H1 (cell line): ENCODE results near the gene GADD45GIP1. TPM values are rescaled to one million over a fixed set of nuclear protein-coding genes. Genes with fewer than 3 reads are reported as not detected.

ENCODE experiments used
- CTCF ChIA-PET: fragments of 300-600 bp; sonication (Branson Sonifier 250); formaldehyde crosslinking; loops from one replicate; lab custom pipeline; 2021; ENCODE audit not compliant: partially characterized antibody; lab: Charles Lee
- POLR2A ChIA-PET: fragments of 300-600 bp; sonication (Branson Sonifier 250); formaldehyde crosslinking; loops from one replicate; lab custom pipeline; 2021; ENCODE audit warnings: inconsistent platforms; ENCODE audit not compliant: partially characterized antibody; lab: Charles Lee
- DNase-seq, 2 experiments: peaks; one replicate each; pipeline versions ENCODE4 v3.0.0 to v3.0.0-alpha.2; 2010 to 2022; ENCODE audit warnings: low spot score in 2 of 2, low read depth in 1 of 2, mixed read lengths in 1 of 2
- FAIRE-seq: peaks from 2 replicates; lab custom pipeline; 2011; peaks lifted over from hg19 to GRCh38; lab: Jason Lieb, UNC
- H2AFZ ChIP-seq: 2 replicates; pipeline ENCODE4 v1.8.1; 2012; ENCODE audit warnings: low read length, inconsistent platforms
- H2AK5ac ChIP-seq: 2 replicates; pipeline ENCODE4 v1.6.1; 2013; ENCODE audit warnings: low read depth, low read length
- H2BK120ac ChIP-seq: replicated peaks from 2 replicates; pipeline ENCODE3; 2013; ENCODE audit warnings: low read depth, low read length, inconsistent platforms
- H2BK12ac ChIP-seq: 2 replicates; pipeline ENCODE4 v1.6.1; 2013; ENCODE audit warnings: low read depth, low read length
- H2BK15ac ChIP-seq: 2 replicates; pipeline ENCODE4 v1.6.1; 2013; ENCODE audit warnings: low read length
- H2BK20ac ChIP-seq: 2 replicates; pipeline ENCODE4 v1.6.1; 2013; ENCODE audit warnings: low read length
- H2BK5ac ChIP-seq: 2 replicates; pipeline ENCODE4 v1.6.1; 2013; ENCODE audit warnings: low read depth, low read length
- H3K14ac ChIP-seq: 2 replicates; pipeline ENCODE4 v1.6.1; 2013; ENCODE audit warnings: inconsistent platforms; ENCODE audit not compliant: insufficient read length
- H3K18ac ChIP-seq: 2 replicates; pipeline ENCODE4 v1.6.1; 2013; ENCODE audit warnings: low read length; ENCODE audit errors: extremely low read depth
- H3K23ac ChIP-seq: 2 replicates; pipeline ENCODE4 v1.6.1; 2013; ENCODE audit warnings: inconsistent platforms; ENCODE audit not compliant: insufficient read length
- H3K23me2 ChIP-seq: 2 replicates; pipeline ENCODE4 v1.6.1; 2013; ENCODE audit warnings: low read depth, low read length
- H3K27ac ChIP-seq: 2 replicates; pipeline ENCODE4 v1.6.1; 2011; ENCODE audit warnings: low read depth, low read length, inconsistent platforms
- H3K27me3 ChIP-seq, 4 experiments: replicated peaks in 1 of 4; 1 replicate in 1 of 4; 2 replicates in 3 of 4; pipeline versions ENCODE4 v1.6.1 to v1.8.1; 2011 to 2013; ENCODE audit warnings: low read length in 3 of 4, mild to moderate bottlenecking in 3 of 4, inconsistent platforms in 2 of 4, mixed read lengths in 2 of 4, moderate library complexity in 1 of 4; ENCODE audit not compliant: control insufficient read depth in 3 of 4, insufficient read depth in 3 of 4; ENCODE audit errors: extremely low read depth in 1 of 4
- H3K36me3 ChIP-seq, 4 experiments: 2 replicates each; pipeline versions ENCODE4 v1.6.1 to v1.8.1; 2011 to 2013; ENCODE audit warnings: mild to moderate bottlenecking in 4 of 4, low read length in 3 of 4, moderate library complexity in 2 of 4, control low read depth in 1 of 4, inconsistent platforms in 1 of 4; ENCODE audit not compliant: insufficient read depth in 4 of 4, control insufficient read depth in 2 of 4
- H3K4ac ChIP-seq: replicated peaks from 2 replicates; pipeline ENCODE3; 2013; ENCODE audit warnings: low read length, low read depth, mixed read lengths, inconsistent platforms; ENCODE audit not compliant: insufficient read length
- H3K4me1 ChIP-seq, 4 experiments: replicated peaks in 1 of 4; 1 replicate in 1 of 4; 2 replicates in 3 of 4; pipeline versions ENCODE4 v1.6.1 to v1.8.1; 2011 to 2013; ENCODE audit warnings: low read length in 3 of 4, inconsistent platforms in 2 of 4, mixed read lengths in 1 of 4; ENCODE audit not compliant: insufficient read depth in 4 of 4, control insufficient read depth in 3 of 4
- H3K4me2 ChIP-seq, 2 experiments: 2 replicates each; pipeline versions ENCODE4 v1.6.1 to v1.8.1; 2011 to 2013; ENCODE audit warnings: low read depth in 2 of 2, low read length in 2 of 2, control low read depth in 1 of 2, inconsistent platforms in 1 of 2, mild to moderate bottlenecking in 1 of 2; ENCODE audit not compliant: insufficient read depth in 1 of 2
- H3K4me3 ChIP-seq, 4 experiments: fragments of 200-600, 300-600 bp in 1 of 4; sonication (generic), shearing (Covaris generic), sonication (Bioruptor Twin) in 1 of 4; 2 replicates each; pipeline versions ENCODE4 v1.5.1 to v1.8.1; 2011 to 2016; ENCODE audit warnings: low read length in 4 of 4, low read depth in 3 of 4, control low read depth in 2 of 4, inconsistent platforms in 2 of 4, mild to moderate bottlenecking in 2 of 4, mixed read lengths in 1 of 4, moderate library complexity in 1 of 4; ENCODE audit not compliant: insufficient read depth in 2 of 4; ENCODE audit errors: extremely low read depth in 1 of 4
- H3K56ac ChIP-seq: replicated peaks from 2 replicates; pipeline ENCODE3; 2013; ENCODE audit warnings: low read depth, mild to moderate bottlenecking, mixed read lengths, low read length, inconsistent platforms; ENCODE audit not compliant: insufficient read length
- H3K79me1 ChIP-seq: 2 replicates; pipeline ENCODE4 v1.6.1; 2013; ENCODE audit warnings: low read depth, low read length, control low read depth
- H3K79me2 ChIP-seq, 2 experiments: 2 replicates each; pipeline versions ENCODE4 v1.6.1 to v1.8.1; 2012 to 2013; ENCODE audit warnings: low read length in 2 of 2, mild to moderate bottlenecking in 2 of 2, inconsistent platforms in 1 of 2; ENCODE audit not compliant: insufficient read depth in 2 of 2, control insufficient read depth in 1 of 2
- H3K9ac ChIP-seq, 4 experiments: replicated peaks in 1 of 4; 1 replicate in 1 of 4; 2 replicates in 3 of 4; pipeline versions ENCODE4 v1.6.1 to v1.8.1; 2011 to 2013; ENCODE audit warnings: low read depth in 3 of 4, low read length in 3 of 4, control low read depth in 2 of 4, mild to moderate bottlenecking in 2 of 4, moderate library complexity in 2 of 4, inconsistent platforms in 1 of 4; ENCODE audit errors: extremely low read depth in 1 of 4
- H3K9me3 ChIP-seq, 2 experiments: 2 replicates each; pipeline versions ENCODE4 v1.6.1 to v1.8.1; 2012 to 2013; ENCODE audit warnings: mild to moderate bottlenecking in 2 of 2, moderate library complexity in 2 of 2, control low read depth in 1 of 2, inconsistent platforms in 1 of 2, low read depth in 1 of 2, low read length in 1 of 2, mixed read lengths in 1 of 2; ENCODE audit not compliant: insufficient read depth in 2 of 2
- H4K20me1 ChIP-seq, 2 experiments: replicated peaks in 1 of 2; 2 replicates each; pipeline versions ENCODE3 to v1.8.1; 2011 to 2013; ENCODE audit warnings: inconsistent platforms in 2 of 2, low read length in 2 of 2, mild to moderate bottlenecking in 1 of 2; ENCODE audit not compliant: insufficient read depth in 2 of 2, control insufficient read depth in 1 of 2
- H4K5ac ChIP-seq: 2 replicates; pipeline ENCODE4 v1.6.1; 2013; ENCODE audit warnings: low read length, low read depth, mixed read lengths, inconsistent platforms; ENCODE audit not compliant: insufficient read length
- H4K8ac ChIP-seq: 2 replicates; pipeline ENCODE4 v1.8.0; 2013; ENCODE audit warnings: mild to moderate bottlenecking, moderate library complexity, low read length, inconsistent platforms; ENCODE audit not compliant: insufficient read depth; ENCODE audit errors: extremely low read depth
- H4K91ac ChIP-seq: replicated peaks from 2 replicates; pipeline ENCODE3; 2013; ENCODE audit warnings: low read length, mixed read lengths, inconsistent platforms; ENCODE audit not compliant: insufficient read length
- RNF2 ChIP-seq: fragments of 200-900, 300-1000 bp; sonication (generic); IDR thresholded peaks from 2 replicates; pipeline ENCODE4 v1.7.1; 2016; ENCODE audit warnings: borderline replicate concordance, low read depth, mild to moderate bottlenecking, antibody characterized with exemption, low read length; ENCODE audit not compliant: poor library complexity, severe bottlenecking; ENCODE audit errors: missing control alignments
- ZNF274 ChIP-seq: IDR thresholded peaks from 2 replicates; pipeline ENCODE4 v1.7.0; 2012; ENCODE audit warnings: low read length, borderline replicate concordance; ENCODE audit errors: extremely low read depth
- WGBS, 2 experiments: shearing (Covaris generic) in 1 of 2; methylation state at CpG; one replicate each; pipeline versions ENCODE4 v1.1.6 to v1.1.7; 2013 to 2015; ENCODE audit warnings: low lambda C conversion rate in 2 of 2, mixed read lengths in 2 of 2, inconsistent platforms in 1 of 2, low coverage in 1 of 2, missing lambda C conversion rate in 1 of 2; ENCODE audit not compliant: insufficient replicate concordance in 2 of 2, insufficient coverage in 1 of 2, insufficient read length in 1 of 2; ENCODE audit errors: extremely low coverage in 1 of 2, missing lambda C conversion rate in 1 of 2; 5-methylcytosine and 5-hydroxymethylcytosine counted together
- polyA plus RNA-seq, 7 experiments: library from polyadenylated mRNA; depleted of rRNA in 3 of 7; stranded (reverse) in 5 of 7; unstranded in 2 of 7; fragments of >200 nt in 5 of 7; fragments of 200-250 nt in 2 of 7; gene quantifications; 1 replicate in 5 of 7; 2 replicates in 1 of 7; 4 replicates in 1 of 7; pipeline versions ENCODE4 v1.2.1 to v1.2.3, GENCODE V29; 2011 to 2013; ENCODE audit warnings: missing spikeins in 2 of 7, mixed read lengths in 2 of 7
- total RNA-seq: library from RNA; stranded (reverse); fragmentation: NEBNext Ultra II Directional; extraction: Animal tissue kit (Norgen Biotek cat#: 25700); gene quantifications from 2 replicates; pipeline ENCODE4 v1.2.1, GENCODE V29; 2021

Gene GADD45GIP1
- total and polyA plus RNA-seq, 2 of the 8 experiments (the other 6 are each of a cell fraction or from before 2014, with no cell fraction given), result 42.2 to 42.6 TPM

- H3K4ac ChIP-seq, result no peak overlapping the region
- ChIA-PET CTCF (interaction anchor here (1.0 to 16.3 kb wide), 12 partner anchors 16 to 124 kb away, joined by 3 to 431 read pairs (median 6); partner anchors contain the start of gene DAND5), POLR2A (interaction anchor here (1.7 kb wide), 1 partner anchor 111 kb away, joined by 4 read pairs; no protein-coding TSS in a partner anchor)
- H3K9me3 ChIP-seq, result no peaks in the 10 kb centered on the region
- H3K4me1 ChIP-seq, result peaks cover 0 to 7% (median 3%) of the 10 kb centered on the region in 4 experiments; a peak in 4 of 7 replicates
- no peaks in the 10 kb centered on the region for H3K36me3 ChIP-seq
- H4K8ac ChIP-seq, result no peak overlapping the region
- no peak overlapping the region for H3K23ac ChIP-seq
- H2BK5ac ChIP-seq, result no peak overlapping the region
- no peak overlapping the region for H3K14ac ChIP-seq
- H3K27ac ChIP-seq, result no peak overlapping the region
- H3K4me3 ChIP-seq, result no peak overlapping the region
- no peak overlapping the region for H2BK120ac ChIP-seq
- H3K9ac ChIP-seq, result no peak overlapping the region
- 0 out of 4 replicates have a peak overlapping the region, but pooled peaks of 1 of the 2 experiments have one; percentile 4 for H3K4me2 ChIP-seq
- no peak overlapping the region for H4K5ac ChIP-seq
- no peaks in the 10 kb centered on the region for H3K79me2 ChIP-seq
- peaks cover 0 to 14% of the 10 kb centered on the region in 2 experiments for H4K20me1 ChIP-seq
- FAIRE-seq, result no peak
- H2BK12ac ChIP-seq, result no peak overlapping the region
- H2AK5ac ChIP-seq, result no peak overlapping the region
- H3K18ac ChIP-seq, result no peak overlapping the region
- H3K27me3 ChIP-seq, result peaks cover 2 to 35% (median 29%) of the 10 kb centered on the region in 4 experiments
- no peak overlapping the region for H2BK15ac ChIP-seq
- WGBS, 2 experiments, result 99% methylated on average over 4 of the region's 6 CpGs; no CpG with 5 or more reads in 1 of the 2 experiments
- H2AFZ ChIP-seq, result no peak overlapping the region
- no peak for DNase-seq
- no peak overlapping the region for H3K56ac ChIP-seq
- no peak overlapping the region for H2BK20ac ChIP-seq
- H4K91ac ChIP-seq, result no peak overlapping the region
- H3K23me2 ChIP-seq, result peaks cover 6% of the 10 kb centered on the region
- no peaks in the 10 kb centered on the region for H3K79me1 ChIP-seq
- TF ChIP-seq RNF2, result no peak
- TF ChIP-seq ZNF274, result no peak
Observed at GRCh38 chr19:12982648-12983047, 25.6 kb upstream of the GADD45GIP1 start.
